HG02642 (cell line): Measurements from ENCODE around the gene LRRC8B.
"Not testable (repeated sequence)": the region's sequence is repeated elsewhere in the genome, so short reads cannot be mapped to it uniquely, and the experiment has no call there.

Experiments used
- ATAC-seq: cut with Tn5 transposase; IDR thresholded peaks from one replicate; pipeline ENCODE4 v1.9.1; 2021; ENCODE audit warnings: mild to moderate bottlenecking; ENCODE audit not compliant: unreplicated experiment, poor library complexity

The LRRC8B gene

GRCh38 chr1:89578946-89579684 lies 54.5 kb downstream of the LRRC8B start:
- ATAC-seq: no peak

- no peak for ATAC-seq
Observed at GRCh38 chr1:89580036-89580435, 55.4 kb downstream of the LRRC8B start.

DNA sequence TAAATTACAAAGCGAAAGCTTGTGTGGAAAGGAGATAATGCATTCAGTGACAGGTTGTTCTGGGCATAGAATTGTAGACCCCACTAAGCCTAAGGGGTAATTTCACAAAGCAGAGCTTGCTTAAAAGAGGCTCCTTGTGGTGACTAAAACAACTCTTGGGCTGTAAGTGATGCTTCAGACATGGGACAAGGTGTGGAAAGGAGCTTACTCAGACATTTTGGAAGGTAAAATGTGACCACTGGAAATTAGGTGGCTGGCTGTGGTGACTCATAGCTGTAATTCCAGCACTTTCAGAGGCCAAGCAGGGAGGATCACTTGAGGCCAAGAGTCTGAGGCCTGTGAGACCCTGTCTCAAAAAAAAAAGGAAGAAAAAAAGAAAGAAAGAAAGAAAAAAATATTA lies 57.2 kb downstream of the LRRC8B start:
- no peak for ATAC-seq

DNA sequence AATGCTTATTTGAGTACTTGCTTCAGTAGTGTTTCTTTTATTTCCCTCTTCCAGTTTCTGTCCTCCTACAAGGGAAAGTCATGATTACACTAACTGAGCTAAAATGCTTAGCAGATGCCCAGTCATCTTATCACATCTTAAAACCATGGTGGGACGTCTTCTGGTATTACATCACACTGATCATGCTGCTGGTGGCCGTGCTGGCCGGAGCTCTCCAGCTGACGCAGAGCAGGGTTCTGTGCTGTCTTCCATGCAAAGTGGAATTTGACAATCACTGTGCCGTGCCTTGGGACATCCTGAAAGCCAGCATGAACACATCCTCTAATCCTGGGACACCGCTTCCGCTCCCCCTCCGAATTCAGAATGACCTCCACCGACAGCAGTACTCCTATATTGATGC lies 57.9 kb downstream of the LRRC8B start:
- ATAC-seq: no peak

DNA sequence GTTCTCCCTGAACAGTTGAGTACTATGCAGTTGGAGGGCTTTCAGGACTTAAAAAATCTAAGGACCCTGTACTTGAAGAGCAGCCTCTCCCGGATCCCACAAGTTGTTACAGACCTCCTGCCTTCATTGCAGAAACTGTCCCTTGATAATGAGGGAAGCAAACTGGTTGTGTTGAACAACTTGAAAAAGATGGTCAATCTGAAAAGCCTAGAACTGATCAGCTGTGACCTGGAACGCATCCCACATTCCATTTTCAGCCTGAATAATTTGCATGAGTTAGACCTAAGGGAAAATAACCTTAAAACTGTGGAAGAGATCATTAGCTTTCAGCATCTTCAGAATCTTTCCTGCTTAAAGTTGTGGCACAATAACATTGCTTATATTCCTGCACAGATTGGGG lies 59.6 kb downstream of the LRRC8B start:
- ATAC-seq: no peak

DNA sequence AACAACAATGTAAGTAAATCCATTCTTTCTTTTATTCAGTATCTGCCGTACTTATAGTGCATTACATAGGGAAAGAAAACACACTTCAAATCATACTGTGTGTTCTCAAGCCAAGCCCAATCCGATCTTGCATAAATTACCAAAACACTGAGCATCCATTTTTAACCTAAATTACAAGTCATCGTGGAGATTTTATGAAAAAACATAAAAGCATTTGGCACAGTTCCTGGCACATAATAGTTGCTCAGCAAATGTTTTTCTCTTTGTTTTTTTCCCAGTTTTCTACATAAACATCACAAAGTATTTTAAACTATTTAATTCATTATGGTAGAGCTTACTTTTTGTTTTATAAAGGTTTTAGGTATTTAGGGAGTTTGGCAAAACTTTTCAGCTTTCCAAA lies 60.2 kb downstream of the LRRC8B start:
- no peak for ATAC-seq

DNA sequence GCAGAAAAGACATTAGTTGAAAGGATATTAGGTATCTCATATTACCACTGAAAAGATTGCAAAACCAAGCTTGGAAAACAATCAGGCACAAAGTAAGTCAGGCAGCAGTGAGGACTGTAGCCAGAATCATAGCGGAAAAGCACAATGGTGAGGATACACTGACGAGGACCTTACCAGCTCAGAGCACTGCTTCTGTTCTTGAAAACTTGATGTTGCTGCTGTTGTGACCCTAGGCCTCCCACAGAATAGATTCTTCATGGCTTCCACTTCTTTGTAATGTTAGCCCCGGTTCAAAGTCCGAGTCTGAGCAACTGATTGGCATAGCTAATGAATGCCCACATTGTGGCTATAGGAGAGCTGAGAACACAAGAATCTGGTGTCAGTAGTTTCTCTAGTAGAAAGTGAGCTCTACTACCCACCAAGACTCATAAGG lies 63.1 kb downstream of the LRRC8B start:
- no peak for ATAC-seq

DNA sequence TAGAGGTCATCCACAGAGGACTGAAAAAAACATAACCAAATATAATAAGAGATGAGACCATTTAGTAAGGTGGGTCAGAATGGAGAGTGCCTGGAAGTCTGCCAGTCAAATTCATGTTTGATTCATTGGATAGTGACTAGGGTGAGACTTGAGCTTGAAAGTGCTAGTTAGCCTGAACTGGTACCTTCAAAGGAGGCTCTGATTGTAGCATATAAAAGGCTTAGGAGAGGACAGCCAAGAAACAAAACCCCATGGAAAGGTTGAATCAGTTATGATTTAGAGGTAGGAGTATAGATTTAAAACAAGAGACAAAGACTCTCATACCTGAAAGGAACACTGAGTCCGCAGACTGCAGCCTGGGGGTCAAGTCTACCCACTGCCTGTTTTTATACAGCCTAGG lies 63.9 kb downstream of the LRRC8B start:
- ATAC-seq: no peak

DNA sequence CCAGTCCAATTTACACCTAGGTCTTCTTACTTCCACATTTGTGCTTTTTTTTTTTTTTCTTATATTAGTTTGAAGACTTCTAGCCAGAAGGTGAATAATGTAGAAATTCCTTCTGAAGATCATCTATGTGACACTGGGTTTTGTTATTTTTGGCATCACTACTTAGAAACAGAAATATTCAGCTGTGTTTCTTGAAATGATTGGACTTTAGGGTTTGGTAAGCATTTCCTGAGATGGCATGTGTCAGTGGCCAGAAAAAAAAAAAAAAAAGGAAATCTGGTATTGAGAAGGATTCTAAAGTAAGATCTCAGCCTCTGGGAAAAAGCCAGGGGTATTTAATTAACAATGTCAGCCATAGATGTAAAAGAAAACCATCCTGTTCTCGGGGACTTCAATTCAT lies 64.9 kb downstream of the LRRC8B start:
- no peak for ATAC-seq

DNA sequence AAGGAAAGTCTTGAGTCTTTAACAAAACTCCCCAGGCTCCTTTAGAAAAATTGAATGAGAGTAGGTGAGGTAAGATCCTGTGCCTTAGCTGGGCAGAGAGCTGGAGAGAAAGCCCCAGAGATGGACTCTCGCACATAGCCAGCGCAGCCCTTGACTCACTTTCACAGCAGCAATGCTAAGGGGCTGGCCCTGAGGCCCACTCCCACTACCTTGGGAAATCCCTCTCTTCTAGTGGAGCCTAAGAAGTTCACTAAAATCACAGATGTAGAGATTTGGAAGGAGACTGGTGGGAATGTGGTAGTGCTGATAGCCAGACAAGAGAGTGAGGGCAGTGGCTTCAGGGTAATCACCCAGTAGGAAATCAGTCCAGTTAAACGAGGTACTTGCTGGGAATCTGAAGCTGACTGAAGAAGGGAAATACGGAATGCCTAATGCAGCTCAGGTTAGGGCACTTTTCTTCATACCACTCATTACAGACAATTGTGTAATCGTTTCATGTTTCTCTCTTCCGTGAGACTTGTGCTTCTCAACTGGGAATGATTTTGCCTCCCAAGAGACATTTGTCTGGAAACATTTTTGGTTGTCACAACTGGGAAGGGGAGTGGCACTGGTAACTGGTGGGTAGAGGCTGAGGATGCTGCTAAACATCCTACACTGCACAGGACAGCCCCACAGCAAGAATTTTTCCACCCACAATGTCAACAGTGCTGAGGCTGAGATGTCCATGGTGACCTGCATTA lies 65.9 kb downstream of the LRRC8B start:
- ATAC-seq: no peak

- not testable (repeated sequence) for ATAC-seq
Observed at GRCh38 chr1:89592861-89593302, 68.3 kb downstream of the LRRC8B start.

GRCh38 chr1:89594096-89594740 lies 69.6 kb downstream of the LRRC8B start:
- ATAC-seq: no peak

- no peak for ATAC-seq
Observed at GRCh38 chr1:89596698-89597097, 72.1 kb downstream of the LRRC8B start.

DNA sequence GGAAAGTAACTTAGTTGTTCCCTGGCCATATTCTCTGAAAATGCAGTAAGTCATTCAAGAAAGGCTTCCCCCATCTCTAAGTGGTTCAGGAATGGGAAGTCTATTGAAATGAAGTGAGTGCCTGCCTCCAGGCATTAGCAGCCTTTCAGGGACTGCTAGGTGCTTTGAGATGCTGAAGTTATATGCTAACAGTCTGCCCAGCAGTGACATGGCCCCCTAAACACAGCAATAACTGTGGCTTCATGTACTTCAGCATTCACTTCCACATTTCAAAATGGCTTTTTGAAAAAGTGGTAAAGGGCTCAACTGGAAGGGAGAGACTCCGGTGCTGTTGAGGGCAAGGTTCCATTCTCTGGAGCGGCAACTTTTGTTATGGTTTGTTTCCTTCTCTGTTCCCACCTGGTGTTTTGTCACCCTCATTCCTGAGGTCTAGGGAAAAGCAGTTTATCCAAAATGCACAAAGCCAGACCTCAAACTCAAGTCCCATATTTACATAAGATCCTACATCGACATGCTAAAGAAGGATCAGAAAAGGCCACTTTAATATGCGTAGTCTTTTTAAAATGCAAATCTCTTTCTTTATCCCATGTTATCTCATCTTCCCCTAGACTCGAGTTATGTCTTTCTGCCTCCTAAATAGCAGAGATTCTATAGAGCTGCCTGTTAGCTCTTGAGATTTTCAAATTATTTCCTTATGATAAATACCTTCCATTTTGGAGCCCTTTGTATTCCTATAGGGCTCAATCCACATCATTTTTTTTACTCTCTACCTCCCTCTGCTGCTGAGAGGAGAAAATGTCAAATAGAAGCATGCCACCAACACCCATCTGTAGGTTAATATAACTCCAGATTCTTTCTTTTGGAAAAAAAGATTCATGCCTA lies 74.1 kb downstream of the LRRC8B start:
- ATAC-seq: no peak

- ATAC-seq: no peak
Observed at GRCh38 chr1:89599332-89599630, 74.7 kb downstream of the LRRC8B start.

GRCh38 chr1:89600451-89601224 lies 76.0 kb downstream of the LRRC8B start:
- no peak for ATAC-seq

DNA sequence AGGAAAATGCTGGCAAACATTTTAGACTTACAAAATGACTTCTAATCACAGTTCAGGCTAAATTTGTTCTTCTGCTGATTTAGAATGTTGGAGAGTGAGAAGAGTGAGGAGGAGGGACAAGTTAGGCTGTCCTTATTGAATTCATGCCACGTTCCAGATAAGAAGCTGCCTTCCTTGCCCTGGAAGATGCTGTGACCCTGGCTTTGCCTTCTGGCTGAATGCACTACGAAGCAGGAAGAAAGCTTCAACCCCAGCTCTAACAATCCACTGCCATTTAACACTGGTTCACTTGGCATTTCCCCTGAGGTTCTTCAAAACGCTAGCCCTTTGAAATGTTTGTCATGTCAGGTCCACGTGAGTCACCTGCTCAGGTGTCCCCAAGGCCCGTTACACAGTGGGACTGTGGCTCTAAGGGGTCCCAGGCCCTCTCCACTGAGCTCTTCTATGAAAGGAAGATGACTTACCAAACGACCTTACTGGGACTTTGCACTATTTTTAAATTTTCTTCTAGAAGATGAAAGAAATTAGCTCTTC lies 78.3 kb downstream of the LRRC8B start:
- ATAC-seq: no peak

GRCh38 chr1:89603651-89604413 lies 79.2 kb downstream of the LRRC8B start:
- ATAC-seq: no peak

- no peak for ATAC-seq
Observed at GRCh38 chr1:89604414-89604735, 79.7 kb downstream of the LRRC8B start.
